Endothelial cell of umbilical vein (primary cell): ENCODE results near the gene FOXI2. TPM values are rescaled to one million over a fixed set of nuclear protein-coding genes. Genes with fewer than 3 reads are reported as not detected.

Source experiments
- BruUV-seq: library from RNA; stranded (reverse); fragments of 400-500 nt; replicated peaks from 2 replicates; lab custom pipeline; 2021; lab: Mats Ljungman, UMichigan
- CTCF ChIA-PET: fragments of 300-600, 350-600 bp; sonication (Branson Sonifier 250); formaldehyde crosslinking; loops from one replicate; lab custom pipeline; 2021; ENCODE audit warnings: antibody characterized with exemption, inconsistent platforms; lab: Charles Lee
- POLR2A ChIA-PET: fragments of 300-600, 350-600 bp; sonication (Branson Sonifier 250); formaldehyde crosslinking; loops from one replicate; lab custom pipeline; 2021; ENCODE audit warnings: antibody characterized with exemption, inconsistent platforms; lab: Charles Lee
- DNase-seq: peaks from one replicate; pipeline ENCODE4 v3.0.0-alpha.2; 2011; ENCODE audit warnings: low read depth, low spot score
- FAIRE-seq: peaks from 2 replicates; lab custom pipeline; 2011; peaks lifted over from hg19 to GRCh38; lab: Jason Lieb, UNC
- H2AFZ ChIP-seq: 2 replicates; pipeline ENCODE4 v1.6.0; 2012; ENCODE audit warnings: low read depth, low read length, control low read depth, inconsistent platforms
- H3K27ac ChIP-seq: 2 replicates; pipeline ENCODE4 v1.5.1; 2011; ENCODE audit warnings: low read depth, mild to moderate bottlenecking, control low read depth, low read length, moderate library complexity; ENCODE audit not compliant: insufficient read depth
- H3K27me3 ChIP-seq, 2 experiments: 2 replicates each; pipeline versions ENCODE4 v1.6.0 to v1.6.1; 2011; ENCODE audit warnings: low read length in 2 of 2, mixed read lengths in 1 of 2; ENCODE audit not compliant: control insufficient read depth in 2 of 2, insufficient read depth in 2 of 2
- H3K36me3 ChIP-seq, 2 experiments: 2 replicates in 1 of 2; 3 replicates in 1 of 2; pipeline ENCODE4 v1.5.1; 2011; ENCODE audit warnings: low read length in 2 of 2, mild to moderate bottlenecking in 1 of 2, moderate library complexity in 1 of 2; ENCODE audit not compliant: control insufficient read depth in 2 of 2, insufficient read depth in 2 of 2; ENCODE audit errors: extremely low read depth in 1 of 2
- H3K4me1 ChIP-seq: 3 replicates; pipeline ENCODE4 v1.5.1; 2011; ENCODE audit warnings: mild to moderate bottlenecking, low read length; ENCODE audit not compliant: control insufficient read depth, insufficient read depth; ENCODE audit errors: extremely low read depth
- H3K4me2 ChIP-seq: 2 replicates; pipeline ENCODE4 v1.6.1; 2011; ENCODE audit warnings: low read length, control low read depth, mixed read lengths; ENCODE audit not compliant: insufficient read depth
- H3K4me3 ChIP-seq, 3 experiments: fragments of 200-600 bp in 1 of 3; sonication (generic), shearing (Covaris generic) in 1 of 3; replicated peaks in 1 of 3; 2 replicates each; pipeline ENCODE4 v1.5.1; 2011 to 2016; ENCODE audit warnings: control low read depth in 3 of 3, low read length in 3 of 3, mild to moderate bottlenecking in 2 of 3, inconsistent platforms in 1 of 3, low read depth in 1 of 3, moderate library complexity in 1 of 3; ENCODE audit not compliant: insufficient read depth in 1 of 3
- H3K79me2 ChIP-seq: 2 replicates; pipeline ENCODE4 v1.6.0; 2012; ENCODE audit warnings: low read length, inconsistent platforms; ENCODE audit not compliant: control insufficient read depth, insufficient read depth
- H3K9ac ChIP-seq: replicated peaks from 2 replicates; pipeline ENCODE3; 2011; ENCODE audit warnings: low read length, control low read depth; ENCODE audit not compliant: insufficient read depth; ENCODE audit errors: extremely low read depth
- H3K9me1 ChIP-seq: replicated peaks from 3 replicates; pipeline ENCODE4 v1.6.0; 2011; ENCODE audit warnings: mild to moderate bottlenecking, low read length; ENCODE audit not compliant: control insufficient read depth, insufficient read depth; ENCODE audit errors: extremely low read depth
- H3K9me3 ChIP-seq: replicated peaks from 2 replicates; pipeline ENCODE4 v1.5.1; 2012; ENCODE audit warnings: low read length, inconsistent platforms; ENCODE audit not compliant: control insufficient read depth, insufficient read depth
- H4K20me1 ChIP-seq: replicated peaks from 2 replicates; pipeline ENCODE3; 2011; ENCODE audit warnings: mild to moderate bottlenecking, low read length; ENCODE audit not compliant: control insufficient read depth, insufficient read depth; ENCODE audit errors: extremely low read depth
- EZH2 ChIP-seq: IDR thresholded peaks from 2 replicates; pipeline ENCODE4 v1.6.1; 2012; ENCODE audit warnings: borderline replicate concordance, low read depth, mild to moderate bottlenecking, moderate library complexity, low read length, inconsistent platforms; ENCODE audit not compliant: severe bottlenecking
- FOS ChIP-seq: IDR thresholded peaks from 2 replicates; pipeline ENCODE4 v1.6.1; 2011; ENCODE audit warnings: mild to moderate bottlenecking, low read length, moderate library complexity, borderline replicate concordance; ENCODE audit not compliant: insufficient read depth
- GATA2 ChIP-seq: IDR thresholded peaks from 2 replicates; pipeline ENCODE4 v1.7.0; 2011; ENCODE audit warnings: low read depth, mild to moderate bottlenecking, moderate library complexity, mixed read lengths, low read length; ENCODE audit not compliant: insufficient read length, insufficient read depth
- JUN ChIP-seq: IDR thresholded peaks from 2 replicates; pipeline ENCODE4 v1.6.1; 2011; ENCODE audit warnings: borderline replicate concordance, low read depth; ENCODE audit not compliant: insufficient read length, insufficient read depth
- MYC ChIP-seq: IDR thresholded peaks from one replicate; pipeline ENCODE4 v1.6.1; 2011; ENCODE audit warnings: mild to moderate bottlenecking, low read depth, low read length
- POLR2A ChIP-seq: IDR thresholded peaks from 2 replicates; pipeline ENCODE4 v1.6.1; 2012; ENCODE audit warnings: low read depth, mild to moderate bottlenecking, control low read depth, low read length
- POLR2AphosphoS5 ChIP-seq: IDR thresholded peaks from 2 replicates; pipeline ENCODE4 v1.6.1; 2012; ENCODE audit warnings: low read depth, mild to moderate bottlenecking, control low read depth, low read length, moderate library complexity; ENCODE audit not compliant: insufficient read depth
- dilution Hi-C: fragments of 300-500 bp; cut with MboI; formaldehyde crosslinking; loops from one replicate; pipeline ENCODE4 v1.15.0; 2019; ENCODE audit warnings: low sequenced_read_pairs; ENCODE audit not compliant: extremely low pct_ligation_motif_present
- intact Hi-C: fragments of 100-400 bp; cut with micrococcal nuclease; formaldehyde crosslinking; loops from one replicate; pipeline ENCODE4 v1.10.0; 2022
- polyA plus RNA-seq, 4 experiments: library from polyadenylated mRNA; depleted of rRNA in 3 of 4; stranded (reverse) in 3 of 4; unstranded in 1 of 4; fragments of >200 nt; gene quantifications; 2 replicates each; pipeline versions ENCODE4 v1.2.1 to v1.2.3, GENCODE V29; 2011 to 2012; ENCODE audit warnings: missing spikeins in 1 of 4
- total RNA-seq: library from RNA; stranded (reverse); gene quantifications from 2 replicates; pipeline ENCODE4 v1.2.3, GENCODE V29; 2021
- TF ChIP-seq, protein P1 (sequence below), 2 donors: IDR thresholded peaks; 1 replicate in 1 of 2; 2 replicates in 1 of 2; pipeline ENCODE4 v1.5.1; 2011; ENCODE audit warnings: low read length in 2 of 2, mild to moderate bottlenecking in 2 of 2, moderate library complexity in 2 of 2, control low read depth in 1 of 2, inconsistent platforms in 1 of 2, low read depth in 1 of 2; ENCODE audit not compliant: insufficient read depth in 1 of 2; ENCODE audit errors: extremely low read depth in 1 of 2
- TF ChIP-seq, protein P2 (sequence below): IDR thresholded peaks from 2 replicates; pipeline ENCODE4 v1.6.1; 2011; ENCODE audit not compliant: insufficient read depth, insufficient read length

Gene FOXI2
- total and polyA plus RNA-seq, 2 donors (not counting 3 experiments of a cell fraction or from before 2014, with no cell fraction given) = not detected

DNA sequence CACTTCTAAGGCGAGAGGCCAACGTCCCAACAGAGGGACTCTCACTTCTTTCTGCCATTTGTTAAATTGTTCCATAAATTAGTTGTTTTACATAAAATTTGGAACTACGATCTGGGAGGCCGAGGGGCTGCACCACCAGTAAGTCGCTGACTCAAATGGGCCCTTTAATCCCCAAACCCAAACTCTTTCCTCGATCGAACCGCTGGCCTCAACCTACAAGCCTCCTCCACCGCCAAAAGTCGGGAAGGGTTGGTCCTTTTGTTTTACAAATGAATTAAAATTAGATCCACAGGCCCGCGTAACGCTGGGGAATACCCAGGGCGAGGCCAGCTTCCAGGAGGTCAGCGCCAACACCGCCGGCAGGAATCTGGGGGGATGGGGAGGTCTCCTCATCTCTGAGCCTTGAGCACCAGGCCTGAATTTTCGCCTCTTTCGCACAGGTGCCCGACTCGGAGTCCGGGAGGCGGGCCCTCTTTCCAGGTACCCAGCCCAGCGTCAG is 1.2 kb upstream of the FOXI2 start:
- no peak overlapping the region for H3K27ac ChIP-seq
- no peak overlapping the region for H3K4me2 ChIP-seq
- dilution Hi-C loops = no loop called here
- BruUV-seq = no TSS peak
- no peak overlapping the region for H3K4me3 ChIP-seq
- H3K9ac ChIP-seq = no peak overlapping the region
- DNase-seq = no peak
- ChIA-PET POLR2A (no interaction called here), CTCF (no interaction called here)
- no peaks in the 10 kb centered on the region for H3K4me1 ChIP-seq
- intact Hi-C loops = no loop called here
- no peaks in the 10 kb centered on the region for H3K9me1 ChIP-seq
- no peak overlapping the region for H2AFZ ChIP-seq
- TF ChIP-seq GATA2 (no peak), FOS (no peak), POLR2AphosphoS5 (no peak), JUN (no peak), MYC (no peak), EZH2 (no peak), POLR2A (no peak)
- TF ChIP-seq, protein P1, sequence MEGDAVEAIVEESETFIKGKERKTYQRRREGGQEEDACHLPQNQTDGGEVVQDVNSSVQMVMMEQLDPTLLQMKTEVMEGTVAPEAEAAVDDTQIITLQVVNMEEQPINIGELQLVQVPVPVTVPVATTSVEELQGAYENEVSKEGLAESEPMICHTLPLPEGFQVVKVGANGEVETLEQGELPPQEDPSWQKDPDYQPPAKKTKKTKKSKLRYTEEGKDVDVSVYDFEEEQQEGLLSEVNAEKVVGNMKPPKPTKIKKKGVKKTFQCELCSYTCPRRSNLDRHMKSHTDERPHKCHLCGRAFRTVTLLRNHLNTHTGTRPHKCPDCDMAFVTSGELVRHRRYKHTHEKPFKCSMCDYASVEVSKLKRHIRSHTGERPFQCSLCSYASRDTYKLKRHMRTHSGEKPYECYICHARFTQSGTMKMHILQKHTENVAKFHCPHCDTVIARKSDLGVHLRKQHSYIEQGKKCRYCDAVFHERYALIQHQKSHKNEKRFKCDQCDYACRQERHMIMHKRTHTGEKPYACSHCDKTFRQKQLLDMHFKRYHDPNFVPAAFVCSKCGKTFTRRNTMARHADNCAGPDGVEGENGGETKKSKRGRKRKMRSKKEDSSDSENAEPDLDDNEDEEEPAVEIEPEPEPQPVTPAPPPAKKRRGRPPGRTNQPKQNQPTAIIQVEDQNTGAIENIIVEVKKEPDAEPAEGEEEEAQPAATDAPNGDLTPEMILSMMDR (IDR thresholded peaks at IDR 0.05; ENCODE audit: extremely low read depth in 1 of 2, insufficient read depth in 1 of 2, low read depth in 1 of 2, low read length in 2 of 2) = no peak
- TF ChIP-seq, protein P2, sequence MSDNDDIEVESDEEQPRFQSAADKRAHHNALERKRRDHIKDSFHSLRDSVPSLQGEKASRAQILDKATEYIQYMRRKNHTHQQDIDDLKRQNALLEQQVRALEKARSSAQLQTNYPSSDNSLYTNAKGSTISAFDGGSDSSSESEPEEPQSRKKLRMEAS = no peak
- FAIRE-seq = no peak
- H3K36me3 ChIP-seq = no peaks in the 10 kb centered on the region
- H4K20me1 ChIP-seq = no peaks in the 10 kb centered on the region
- H3K79me2 ChIP-seq = no peaks in the 10 kb centered on the region
- H3K27me3 ChIP-seq = peaks cover 35 to 52% of the 10 kb centered on the region in 2 experiments
- H3K9me3 ChIP-seq = no peaks in the 10 kb centered on the region
